ENCODE results near the gene NIPAL3. TPM values are rescaled to one million over a fixed set of nuclear protein-coding genes. Genes with fewer than 3 reads are reported as not detected.

The NIPAL3 gene
- total and polyA plus RNA-seq, 2 donors (not counting 3 experiments of a cell fraction or from before 2014, with no cell fraction given) = 15.5 to 16.0 TPM

- no peaks in the 10 kb centered on the region for H3K9me1 ChIP-seq (replicated peaks; ENCODE audit: control insufficient read depth, extremely low read depth, insufficient read depth, low read length)
- no peak overlapping the region for H3K4me3 ChIP-seq (replicated peaks in 1 of 3; ENCODE audit: insufficient read depth in 1 of 3, low read depth in 1 of 3, low read length in 3 of 3)
- H4K20me1 ChIP-seq (replicated peaks; ENCODE audit: control insufficient read depth, extremely low read depth, insufficient read depth, low read length) = no peaks in the 10 kb centered on the region
- ChIA-PET POLR2A (no interaction called here), CTCF (no interaction called here)
- FAIRE-seq (no peak), DNase-seq (ENCODE audit: low read depth, low spot score) (no peak)
- H3K4me1 ChIP-seq (ENCODE audit: control insufficient read depth, extremely low read depth, insufficient read depth, low read length) = no peaks in the 10 kb centered on the region
- no peaks in the 10 kb centered on the region for H3K27me3 ChIP-seq (ENCODE audit: control insufficient read depth in 2 of 2, insufficient read depth in 2 of 2, low read length in 2 of 2)
- no TSS peak for BruUV-seq (replicated peaks)
- dilution Hi-C loops (cut with MboI; ENCODE audit: extremely low pct_ligation_motif_present, low sequenced_read_pairs) = no loop called here
- no peak overlapping the region for H2AFZ ChIP-seq (ENCODE audit: low read depth, low read length)
- TF ChIP-seq POLR2AphosphoS5 (IDR thresholded peaks at IDR 0.05; ENCODE audit: insufficient read depth, low read depth, low read length) (no peak), JUN (IDR thresholded peaks at IDR 0.05; ENCODE audit: borderline replicate concordance, insufficient read depth, insufficient read length, low read depth) (no peak), EZH2 (IDR thresholded peaks at IDR 0.05; ENCODE audit: borderline replicate concordance, low read depth, low read length, severe bottlenecking) (no peak), MAX (IDR thresholded peaks at IDR 0.05; ENCODE audit: insufficient read depth, insufficient read length) (no peak), FOS (IDR thresholded peaks at IDR 0.05; ENCODE audit: borderline replicate concordance, insufficient read depth, low read length) (no peak), GATA2 (IDR thresholded peaks at IDR 0.05; ENCODE audit: insufficient read depth, insufficient read length, low read depth, low read length) (no peak)
- H3K4me2 ChIP-seq (ENCODE audit: insufficient read depth, low read length) = no peak overlapping the region
- no peak overlapping the region for H3K27ac ChIP-seq (ENCODE audit: insufficient read depth, low read depth, low read length)
- no peak overlapping the region for H3K9ac ChIP-seq (replicated peaks; ENCODE audit: extremely low read depth, insufficient read depth, low read length)
- intact Hi-C loops (cut with micrococcal nuclease) = no loop called here
- no peaks in the 10 kb centered on the region for H3K79me2 ChIP-seq (ENCODE audit: control insufficient read depth, insufficient read depth, low read length)
- no peaks in the 10 kb centered on the region for H3K36me3 ChIP-seq (ENCODE audit: control insufficient read depth in 2 of 2, extremely low read depth in 1 of 2, insufficient read depth in 2 of 2, low read length in 2 of 2)
- no peaks in the 10 kb centered on the region for H3K9me3 ChIP-seq (replicated peaks; ENCODE audit: control insufficient read depth, insufficient read depth, low read length)
Observed at GRCh38 chr1:24366707-24367106, 48.9 kb upstream of the NIPAL3 start.

GRCh38 chr1:24369199-24369598, 46.4 kb upstream of the NIPAL3 start:
- ChIA-PET CTCF (interaction anchor here (1.3 to 2.0 kb wide), 2 partner anchors 167 kb away, joined by 3 to 8 read pairs; no protein-coding TSS in a partner anchor), POLR2A (interaction anchor here (0.9 kb wide), 1 partner anchor 184 kb away, joined by 3 read pairs; no protein-coding TSS in a partner anchor)
- no peaks in the 10 kb centered on the region for H3K27me3 ChIP-seq (ENCODE audit: control insufficient read depth in 2 of 2, insufficient read depth in 2 of 2, low read length in 2 of 2)
- H3K27ac ChIP-seq (ENCODE audit: insufficient read depth, low read depth, low read length) = no peak overlapping the region
- BruUV-seq (replicated peaks) = no TSS peak
- no peaks in the 10 kb centered on the region for H3K79me2 ChIP-seq (ENCODE audit: control insufficient read depth, insufficient read depth, low read length)
- FAIRE-seq (no peak), DNase-seq (ENCODE audit: low read depth, low spot score) (no peak)
- no peak for TF ChIP-seq JUN (IDR thresholded peaks at IDR 0.05; ENCODE audit: borderline replicate concordance, insufficient read depth, insufficient read length, low read depth)
- TF ChIP-seq MAX (IDR thresholded peaks at IDR 0.05; ENCODE audit: insufficient read depth, insufficient read length) = no peak
- TF ChIP-seq POLR2AphosphoS5 (IDR thresholded peaks at IDR 0.05; ENCODE audit: insufficient read depth, low read depth, low read length) = no peak
- no peak for TF ChIP-seq FOS (IDR thresholded peaks at IDR 0.05; ENCODE audit: borderline replicate concordance, insufficient read depth, low read length)
- no peak for TF ChIP-seq POLR2A (IDR thresholded peaks at IDR 0.05; ENCODE audit: low read depth, low read length)
- no peak for TF ChIP-seq EZH2 (IDR thresholded peaks at IDR 0.05; ENCODE audit: borderline replicate concordance, low read depth, low read length, severe bottlenecking)
- TF ChIP-seq GATA2 (IDR thresholded peaks at IDR 0.05; ENCODE audit: insufficient read depth, insufficient read length, low read depth, low read length) = no peak
- no peak for TF ChIP-seq CTCF (IDR thresholded peaks at IDR 0.05; ENCODE audit: extremely low read depth in 1 of 2, insufficient read depth in 1 of 2, low read depth in 1 of 2, low read length in 2 of 2)
- no peak for TF ChIP-seq MYC (IDR thresholded peaks at IDR 0.05; ENCODE audit: low read depth, low read length)
- no peaks in the 10 kb centered on the region for H4K20me1 ChIP-seq (replicated peaks; ENCODE audit: control insufficient read depth, extremely low read depth, insufficient read depth, low read length)
- H3K9ac ChIP-seq (replicated peaks; ENCODE audit: extremely low read depth, insufficient read depth, low read length) = no peak overlapping the region
- no peaks in the 10 kb centered on the region for H3K9me3 ChIP-seq (replicated peaks; ENCODE audit: control insufficient read depth, insufficient read depth, low read length)
- intact Hi-C loops (cut with micrococcal nuclease) = no loop called here
- dilution Hi-C loops (cut with MboI; ENCODE audit: extremely low pct_ligation_motif_present, low sequenced_read_pairs) = no loop called here
- no peaks in the 10 kb centered on the region for H3K36me3 ChIP-seq (ENCODE audit: control insufficient read depth in 2 of 2, extremely low read depth in 1 of 2, insufficient read depth in 2 of 2, low read length in 2 of 2)
- H3K4me2 ChIP-seq (ENCODE audit: insufficient read depth, low read length) = no peak overlapping the region
- H2AFZ ChIP-seq (ENCODE audit: low read depth, low read length) = no peak overlapping the region
- no peak overlapping the region for H3K4me3 ChIP-seq (replicated peaks in 1 of 3; ENCODE audit: insufficient read depth in 1 of 3, low read depth in 1 of 3, low read length in 3 of 3)
- H3K4me1 ChIP-seq (ENCODE audit: control insufficient read depth, extremely low read depth, insufficient read depth, low read length) = no peaks in the 10 kb centered on the region
- H3K9me1 ChIP-seq (replicated peaks; ENCODE audit: control insufficient read depth, extremely low read depth, insufficient read depth, low read length) = no peaks in the 10 kb centered on the region
